IPS-18c (cell line): ENCODE results near the gene RBFOX1.

Experiments used
- H3K4me3 ChIP-seq: 2 replicates; pipeline ENCODE4 v1.7.0; 2013; ENCODE audit warnings: low read depth, mild to moderate bottlenecking, low read length, moderate library complexity; ENCODE audit not compliant: insufficient read depth
- H3K9me3 ChIP-seq: one replicate; pipeline ENCODE4 v1.6.1; 2013; ENCODE audit warnings: mild to moderate bottlenecking, low read length, moderate library complexity; ENCODE audit not compliant: control insufficient read depth, insufficient read depth

Gene RBFOX1

GRCh38 chr16:7332611-7333010 lies at the start of gene RBFOX1:
Gene RBFOX1, plus strand, starts transcription at chr16:7332845.
- no peak within 1 kb of the TSS for H3K4me3 ChIP-seq
- H3K9me3 ChIP-seq, result no peaks in the 10 kb centered on the region

GRCh38 chr16:7284780-7285179 lies 47.9 kb upstream of the RBFOX1 start:
- no peak overlapping the region for H3K4me3 ChIP-seq

GRCh38 chr16:7285520-7285919 lies 47.1 kb upstream of the RBFOX1 start:
- no peak overlapping the region for H3K4me3 ChIP-seq

More at GRCh38 chr16:7284780-7285179, 47.9 kb upstream of the RBFOX1 start:
- H3K9me3 ChIP-seq, result no peaks in the 10 kb centered on the region

GRCh38 chr16:7289299-7289698 lies 43.3 kb upstream of the RBFOX1 start:
- Histone ChIP-seq H3K4me3 (no peak overlapping the region), H3K9me3 (no peaks in the 10 kb centered on the region)

More at GRCh38 chr16:7285520-7285919, 47.1 kb upstream of the RBFOX1 start:
- H3K9me3 ChIP-seq, result no peaks in the 10 kb centered on the region

- H3K9me3 ChIP-seq, result no peaks in the 10 kb centered on the region
Measured at GRCh38 chr16:7290682-7291081, 42.0 kb upstream of the RBFOX1 start.

GRCh38 chr16:7294020-7294419 lies 38.6 kb upstream of the RBFOX1 start:
- H3K9me3 ChIP-seq, result no peaks in the 10 kb centered on the region
- H3K4me3 ChIP-seq, result no peak overlapping the region

More at GRCh38 chr16:7290682-7291081, 42.0 kb upstream of the RBFOX1 start:
- no peak overlapping the region for H3K4me3 ChIP-seq

- Histone ChIP-seq H3K4me3 (peak overlapping the region; percentile 70), H3K9me3 (no peaks in the 10 kb centered on the region)
Measured at GRCh38 chr16:7303052-7303610, 29.5 kb upstream of the RBFOX1 start.

GRCh38 chr16:7303660-7304200 lies 28.9 kb upstream of the RBFOX1 start:
- Histone ChIP-seq H3K9me3 (no peaks in the 10 kb centered on the region), H3K4me3 (peak overlapping the region; percentile 70)

- H3K9me3 ChIP-seq, result no peaks in the 10 kb centered on the region
- peak overlapping the region; percentile 70 for H3K4me3 ChIP-seq
Measured at GRCh38 chr16:7304279-7304678, 28.4 kb upstream of the RBFOX1 start.

- Histone ChIP-seq H3K4me3 (peak overlapping the region; percentile 70; the same call in 1 of the 2 replicates), H3K9me3 (no peaks in the 10 kb centered on the region)
Measured at GRCh38 chr16:7304958-7305357, 27.7 kb upstream of the RBFOX1 start.

- no peaks in the 10 kb centered on the region for H3K9me3 ChIP-seq
- H3K4me3 ChIP-seq, result no peak overlapping the region
Measured at GRCh38 chr16:7313170-7313569, 19.5 kb upstream of the RBFOX1 start.

- Histone ChIP-seq H3K4me3 (no peak overlapping the region), H3K9me3 (no peaks in the 10 kb centered on the region)
Measured at GRCh38 chr16:7314163-7314562, 18.5 kb upstream of the RBFOX1 start.

GRCh38 chr16:7315813-7316212 lies 16.8 kb upstream of the RBFOX1 start:
- Histone ChIP-seq H3K4me3 (no peak overlapping the region), H3K9me3 (no peaks in the 10 kb centered on the region)

- no peak overlapping the region for H3K4me3 ChIP-seq
- H3K9me3 ChIP-seq, result no peaks in the 10 kb centered on the region
Measured at GRCh38 chr16:7316281-7316888, 16.3 kb upstream of the RBFOX1 start.

- Histone ChIP-seq H3K9me3 (no peaks in the 10 kb centered on the region), H3K4me3 (no peak overlapping the region)
Measured at GRCh38 chr16:7317982-7318381, 14.7 kb upstream of the RBFOX1 start.

GRCh38 chr16:7318686-7319085 lies 14.0 kb upstream of the RBFOX1 start:
- H3K9me3 ChIP-seq, result no peaks in the 10 kb centered on the region

GRCh38 chr16:7319514-7319913 lies 13.1 kb upstream of the RBFOX1 start:
- Histone ChIP-seq H3K4me3 (no peak overlapping the region), H3K9me3 (no peaks in the 10 kb centered on the region)

More at GRCh38 chr16:7318686-7319085, 14.0 kb upstream of the RBFOX1 start:
- H3K4me3 ChIP-seq, result no peak overlapping the region

- H3K9me3 ChIP-seq, result no peaks in the 10 kb centered on the region
- no peak overlapping the region for H3K4me3 ChIP-seq
Measured at GRCh38 chr16:7321661-7322060, 11.0 kb upstream of the RBFOX1 start.
